Measurements from ENCODE around the gene CDKN1B.
"Not testable (repeated sequence)": the region's sequence is repeated elsewhere in the genome, so short reads cannot be mapped to it uniquely, and the experiment has no call there.

The CDKN1B gene

DNA sequence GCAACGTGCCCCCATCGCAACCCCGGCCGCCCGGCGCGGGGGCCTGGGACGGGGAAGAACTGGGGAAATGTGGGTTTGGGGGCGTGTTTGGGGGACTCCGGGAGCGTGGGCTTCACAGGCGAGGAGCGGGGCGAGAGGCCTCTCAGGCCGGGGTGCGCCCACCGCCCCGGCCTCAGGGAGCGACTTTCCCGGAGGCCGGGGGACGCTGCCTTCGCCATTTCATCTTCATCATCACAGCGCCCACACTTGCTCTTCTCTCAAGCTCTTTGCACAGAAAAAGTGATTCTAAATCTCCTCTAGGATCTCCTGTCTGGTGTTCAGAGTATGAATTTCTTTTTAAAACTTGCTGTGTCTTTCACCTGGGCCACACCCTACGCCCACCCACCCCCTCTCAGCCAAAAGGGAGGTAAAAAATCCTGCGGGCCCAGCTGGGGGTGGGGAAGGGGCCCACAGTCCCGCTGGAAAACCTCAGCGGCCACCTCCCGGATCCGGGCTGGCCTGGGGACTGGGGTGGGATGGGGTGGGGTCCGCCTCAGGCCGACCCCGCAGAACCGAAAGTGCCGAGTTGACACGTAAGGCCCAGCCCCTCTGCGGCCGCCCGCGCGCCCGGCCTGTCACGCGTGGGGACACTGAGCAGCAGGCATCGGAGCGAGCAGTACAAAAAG, 7.4 kb downstream of the CDKN1B start:
- DNase-seq (ENCODE audit: low spot score): peak; percentile 61

DNA sequence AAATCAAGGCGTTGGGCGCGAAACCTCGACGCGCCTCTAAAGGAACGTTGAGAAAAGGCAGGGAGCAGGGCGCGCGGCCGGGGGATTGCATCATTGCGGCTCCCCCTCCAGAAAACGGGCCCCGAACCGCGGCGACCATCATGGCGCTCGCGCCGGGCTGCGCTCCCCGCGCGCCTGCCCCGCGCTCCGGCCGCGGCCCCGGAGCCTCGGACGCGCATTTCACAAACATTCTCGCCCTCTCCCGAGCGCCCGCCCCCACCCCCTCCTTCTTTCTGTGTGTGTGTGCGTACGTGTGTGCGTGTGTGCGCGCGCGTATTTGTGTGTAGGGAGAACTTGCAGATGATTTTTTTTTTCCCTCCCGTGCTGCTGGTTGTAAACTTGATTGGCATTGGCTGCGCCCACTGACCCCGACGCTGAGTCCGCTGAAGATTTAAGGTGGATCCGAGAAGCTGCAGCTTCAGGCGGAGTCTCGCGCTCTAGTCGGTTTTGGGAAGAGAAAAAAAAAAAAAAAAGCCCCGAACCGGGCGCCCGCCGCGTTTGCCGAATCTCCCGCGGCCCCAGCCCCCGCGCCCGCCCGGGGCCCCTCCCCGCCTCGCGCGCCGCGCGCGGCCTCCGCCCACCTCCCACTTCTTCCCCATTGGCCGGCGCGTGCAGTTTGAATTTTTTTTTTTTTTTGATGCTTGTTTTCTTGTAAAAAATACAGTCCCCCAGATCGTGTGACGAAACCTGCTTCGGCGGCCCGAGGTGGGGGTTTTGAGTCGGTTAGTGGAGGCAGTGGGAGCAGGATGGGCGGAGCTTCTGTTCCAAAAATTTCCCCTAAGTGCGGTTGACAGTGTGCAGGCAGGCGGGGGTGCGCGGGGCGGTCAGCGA, 8.2 kb downstream of the CDKN1B start:
- DNase-seq (ENCODE audit: low spot score): peak; percentile 93

DNA sequence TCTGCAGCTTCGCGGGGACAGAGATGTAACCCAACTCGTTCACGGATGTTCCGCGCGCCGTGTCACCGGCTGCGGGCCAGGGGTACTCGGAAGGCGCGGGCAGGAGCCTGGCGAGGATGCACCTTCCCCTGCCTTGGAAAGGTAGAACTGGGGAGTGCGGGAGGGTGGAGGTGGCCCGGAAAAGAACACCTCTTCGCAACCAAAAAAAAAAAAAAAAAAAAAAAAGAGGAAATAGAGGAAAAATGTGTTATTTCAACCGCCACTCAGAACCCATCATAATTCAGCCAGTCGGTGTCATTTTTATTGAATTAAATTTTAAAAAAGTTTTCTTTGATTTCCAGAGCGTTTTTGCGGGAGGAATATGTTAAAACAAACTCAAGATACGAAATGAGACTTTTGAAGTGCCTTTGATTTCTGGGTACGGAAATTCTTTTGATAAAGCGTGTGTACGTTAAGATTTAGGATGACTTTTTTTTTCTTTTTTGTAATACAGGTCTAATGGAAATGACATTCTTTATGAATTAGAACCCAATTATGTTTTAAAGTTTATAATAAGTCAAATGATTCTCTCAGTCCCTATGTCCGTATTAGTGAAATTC, 8.9 kb downstream of the CDKN1B start:
- peak; percentile 58 for DNase-seq (ENCODE audit: low spot score)

DNA sequence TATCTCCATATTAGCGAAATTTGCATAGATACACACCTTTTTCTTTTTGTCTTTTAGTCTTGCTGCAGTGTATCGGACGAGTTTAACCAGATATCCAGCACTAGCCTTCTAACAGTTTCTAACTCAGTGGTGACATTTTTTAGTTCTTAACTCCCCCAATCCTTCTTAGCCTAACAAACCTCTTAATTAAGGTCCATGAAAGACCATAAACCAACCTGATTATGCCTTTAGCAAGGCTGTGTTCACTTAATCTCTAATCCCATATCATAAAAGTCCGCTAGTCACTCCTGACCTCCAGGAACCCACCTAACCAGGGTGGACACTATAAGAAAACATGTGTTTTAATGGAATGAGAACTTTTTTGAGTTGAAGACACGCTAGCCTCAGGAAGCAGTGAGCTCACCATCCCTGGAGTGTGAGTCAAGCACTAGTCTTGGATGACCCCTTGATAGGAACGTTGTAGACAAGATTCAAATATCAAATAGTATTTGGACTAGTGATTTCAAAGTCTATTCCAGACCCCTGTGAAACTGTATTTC, 9.5 kb downstream of the CDKN1B start:
- peak; percentile 71 for DNase-seq (ENCODE audit: low spot score)

DNA sequence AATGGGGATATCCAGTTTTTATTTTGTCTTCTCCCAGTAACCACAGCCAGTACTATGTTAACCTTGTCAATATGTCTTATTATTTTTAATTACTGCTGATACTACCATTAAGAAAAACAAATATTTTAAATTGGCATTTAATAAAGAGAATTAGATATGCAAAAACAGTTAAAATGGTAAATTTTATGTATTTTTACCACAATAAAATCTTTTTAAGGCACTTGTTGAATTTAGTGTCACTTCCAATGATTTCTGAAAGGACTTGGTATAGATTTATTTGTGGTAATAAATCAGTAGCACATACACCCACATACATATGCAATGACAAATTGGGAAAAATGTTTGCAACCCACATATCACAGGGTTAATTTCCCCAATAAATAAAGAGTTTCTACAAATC, 14.0 kb downstream of the CDKN1B start:
- no peak for DNase-seq (ENCODE audit: low spot score)

GRCh38 chr12:12731785-12732184, 14.6 kb downstream of the CDKN1B start:
- DNase-seq (ENCODE audit: low spot score): no peak

GRCh38 chr12:12733118-12733517, 15.9 kb downstream of the CDKN1B start:
- no peak for DNase-seq (ENCODE audit: low spot score)

- DNase-seq (ENCODE audit: low spot score): no peak
Measured at GRCh38 chr12:12734054-12734453, 16.9 kb downstream of the CDKN1B start.

DNA sequence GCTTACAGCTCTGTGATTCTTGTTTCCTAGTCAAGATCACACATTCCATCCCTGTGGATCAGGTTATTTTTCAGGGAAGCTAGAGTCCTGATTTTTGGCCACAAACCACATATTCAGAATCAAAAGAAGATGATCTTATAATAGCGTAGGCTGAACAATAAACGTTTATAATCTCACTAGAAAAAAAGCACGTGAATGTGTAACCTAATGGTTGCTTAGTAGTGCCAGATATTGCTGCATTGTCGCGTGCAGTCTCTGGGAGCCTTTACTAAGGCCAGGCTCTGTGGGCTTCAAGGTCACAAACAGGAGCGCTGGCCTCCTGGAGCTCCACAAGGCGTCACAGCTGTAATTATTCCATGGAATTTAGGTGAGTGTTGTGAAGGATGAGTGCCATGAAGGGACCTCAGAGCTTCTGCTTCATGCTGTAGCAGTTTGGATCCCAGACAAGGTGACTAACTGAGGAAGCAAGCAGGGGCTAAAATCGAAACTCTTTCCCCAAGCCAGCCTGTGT, 17.4 kb downstream of the CDKN1B start:
- no peak for DNase-seq (ENCODE audit: low spot score)

DNA sequence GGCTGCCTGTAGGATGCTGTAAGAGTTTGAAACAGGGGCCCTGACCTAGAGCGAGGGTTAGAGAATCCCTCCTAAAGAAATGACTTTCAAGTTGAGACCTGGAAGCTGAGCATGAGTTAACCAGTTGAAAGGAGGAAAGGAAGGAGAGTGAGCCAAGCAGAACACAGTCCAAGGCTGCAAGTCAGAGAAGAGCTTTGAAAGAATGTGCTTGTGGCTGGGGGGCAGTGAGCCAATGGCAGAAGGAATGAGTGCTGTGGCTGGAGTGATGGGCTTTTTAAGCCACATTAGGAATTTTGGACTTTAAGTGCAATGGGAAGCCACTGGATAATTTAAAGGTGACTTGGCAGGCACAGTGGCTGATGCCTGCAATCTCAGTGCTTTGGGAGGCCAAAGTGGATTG, 18.1 kb downstream of the CDKN1B start:
- DNase-seq (ENCODE audit: low spot score): no peak

DNA sequence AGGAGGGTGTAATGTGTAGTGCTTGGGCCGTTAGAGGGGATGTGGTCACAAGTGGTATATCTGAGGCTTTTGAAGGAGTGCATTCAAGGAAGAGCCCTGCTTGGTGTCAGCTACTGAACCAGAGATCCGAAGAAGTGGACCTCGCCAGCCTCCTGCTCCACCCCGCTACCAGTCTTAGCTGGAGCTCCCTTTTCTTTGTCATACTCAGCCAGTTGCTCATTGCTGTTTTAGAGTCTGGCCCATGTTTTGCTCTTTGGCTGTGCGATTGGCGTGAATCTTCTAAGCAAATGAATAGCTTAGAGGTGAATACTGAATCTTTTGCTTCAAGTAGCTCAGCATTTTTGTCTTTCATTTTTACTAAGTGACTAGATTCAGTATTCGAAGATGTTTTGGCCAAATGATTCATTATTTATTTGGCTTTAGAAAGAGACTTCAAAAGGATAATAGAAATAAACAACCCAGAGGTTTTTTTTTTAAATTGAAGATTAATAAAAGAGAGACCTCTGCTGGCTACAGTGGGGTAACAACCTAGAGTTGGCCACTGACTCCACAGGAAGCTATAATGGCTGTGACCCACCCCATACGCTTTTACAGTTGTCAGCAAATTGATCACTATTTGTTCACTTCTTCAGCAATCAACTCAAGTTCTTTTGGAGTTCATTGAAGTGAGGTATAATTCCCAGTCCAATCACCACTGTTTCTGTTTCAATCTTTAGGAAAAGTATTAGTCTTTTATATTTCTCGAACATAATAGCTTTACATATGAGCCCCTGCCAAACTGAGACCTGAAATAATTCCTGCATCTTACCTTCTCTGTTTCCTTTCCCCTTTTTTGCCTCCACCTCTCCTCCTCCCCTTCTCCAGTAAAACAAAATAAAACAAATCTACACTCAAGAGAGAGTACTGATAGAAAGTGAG, 19.9 kb downstream of the CDKN1B start:
- DNase-seq (ENCODE audit: low spot score): peak; percentile 84

- DNase-seq (ENCODE audit: low spot score): not testable (repeated sequence)
Measured at GRCh38 chr12:12738152-12738551, 21.0 kb downstream of the CDKN1B start.

DNA sequence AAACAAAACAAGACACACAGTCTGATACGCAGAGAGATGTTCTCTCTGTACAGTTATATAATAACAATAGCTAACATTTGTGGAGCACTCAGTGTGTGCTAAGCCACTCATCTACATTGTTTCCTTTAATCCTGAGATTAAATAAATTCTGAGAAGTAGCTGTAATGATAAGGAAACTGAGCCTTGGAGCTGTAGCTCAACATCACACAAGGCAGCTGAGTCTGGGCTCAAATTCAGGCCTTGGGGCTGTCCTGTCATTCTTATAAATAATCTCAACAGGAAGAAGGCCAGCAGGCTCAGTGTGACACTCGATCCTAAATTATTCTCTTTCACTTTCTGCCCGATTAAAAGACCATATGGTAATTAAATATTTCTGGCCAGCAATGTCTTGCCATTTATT, 24.5 kb downstream of the CDKN1B start:
- DNase-seq (ENCODE audit: low spot score): peak; percentile 26

- DNase-seq (ENCODE audit: low spot score): no peak
Measured at GRCh38 chr12:12744546-12745305, 27.6 kb downstream of the CDKN1B start.

DNA sequence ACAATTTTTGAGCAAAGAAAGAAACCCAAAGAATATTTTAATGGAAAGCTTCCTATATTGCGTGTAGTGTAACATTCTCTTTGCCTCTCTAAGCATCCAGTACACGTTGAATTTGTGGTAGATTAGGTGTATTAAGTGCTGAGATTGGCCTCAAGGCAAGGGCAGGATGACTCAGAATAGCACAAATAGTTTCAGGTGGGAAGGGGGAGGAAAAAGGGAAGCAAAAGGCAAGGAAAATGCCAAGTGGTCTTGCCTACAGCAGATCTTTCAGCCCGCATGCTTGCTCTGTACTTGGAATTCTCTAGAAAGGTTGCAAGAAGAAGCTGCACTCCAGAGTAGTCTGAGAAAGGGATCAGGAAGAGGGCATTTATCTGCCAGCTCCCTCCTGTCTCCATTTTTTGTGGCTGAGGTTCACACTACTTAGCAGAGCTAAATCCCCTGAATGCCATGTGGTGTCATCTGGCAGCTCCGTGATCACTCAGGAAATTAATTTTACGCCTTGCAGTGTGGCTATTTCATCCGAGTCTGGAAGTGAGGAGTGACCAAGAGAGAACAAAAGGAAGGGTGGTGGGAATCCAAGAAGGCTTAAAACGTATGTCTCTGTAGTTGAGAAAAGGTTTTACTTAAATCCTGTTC, 28.5 kb downstream of the CDKN1B start:
- no peak for DNase-seq (ENCODE audit: low spot score)

- DNase-seq (ENCODE audit: low spot score): no peak
Measured at GRCh38 chr12:12747278-12747677, 30.1 kb downstream of the CDKN1B start.

GRCh38 chr12:12748044-12748443, 30.9 kb downstream of the CDKN1B start:
- no peak for DNase-seq (ENCODE audit: low spot score)

GRCh38 chr12:12749433-12749832, 32.3 kb downstream of the CDKN1B start:
- DNase-seq (ENCODE audit: low spot score): no peak

- DNase-seq (ENCODE audit: low spot score): no peak
Measured at GRCh38 chr12:12755923-12756322, 38.8 kb downstream of the CDKN1B start.

DNA sequence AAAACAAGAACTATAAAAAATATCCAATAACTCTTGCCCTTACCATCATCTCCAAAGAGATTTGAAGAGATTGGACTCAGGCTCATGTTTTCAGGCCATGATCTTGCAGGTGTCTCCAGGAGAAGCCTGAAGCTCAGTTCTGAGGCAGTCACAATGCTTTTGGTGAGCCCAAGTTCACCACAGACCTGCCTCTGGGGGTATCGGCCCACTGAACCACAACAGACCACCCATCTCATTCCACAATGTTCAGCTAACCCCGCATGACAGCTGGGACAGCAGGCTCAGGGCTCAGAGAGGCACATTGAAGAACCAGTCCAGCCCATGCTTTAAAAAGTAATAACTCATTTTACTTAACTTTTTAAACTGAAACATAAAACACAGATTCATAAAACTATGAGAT, 40.0 kb downstream of the CDKN1B start:
- no peak for DNase-seq (ENCODE audit: low spot score)

Measured in hematopoietic multipotent progenitor cell treated with erythropoietin and hydrocortisone succinate and interleukin-3 and kit ligand, for 17 days (in vitro differentiated cells).